ENCODE results near the gene MYH9. TPM values are rescaled to one million over a fixed set of nuclear protein-coding genes. Genes with fewer than 3 reads are reported as not detected.

The MYH9 gene
- total RNA-seq, 2 experiments from 2014 or later: 112 to 223 TPM

DNA sequence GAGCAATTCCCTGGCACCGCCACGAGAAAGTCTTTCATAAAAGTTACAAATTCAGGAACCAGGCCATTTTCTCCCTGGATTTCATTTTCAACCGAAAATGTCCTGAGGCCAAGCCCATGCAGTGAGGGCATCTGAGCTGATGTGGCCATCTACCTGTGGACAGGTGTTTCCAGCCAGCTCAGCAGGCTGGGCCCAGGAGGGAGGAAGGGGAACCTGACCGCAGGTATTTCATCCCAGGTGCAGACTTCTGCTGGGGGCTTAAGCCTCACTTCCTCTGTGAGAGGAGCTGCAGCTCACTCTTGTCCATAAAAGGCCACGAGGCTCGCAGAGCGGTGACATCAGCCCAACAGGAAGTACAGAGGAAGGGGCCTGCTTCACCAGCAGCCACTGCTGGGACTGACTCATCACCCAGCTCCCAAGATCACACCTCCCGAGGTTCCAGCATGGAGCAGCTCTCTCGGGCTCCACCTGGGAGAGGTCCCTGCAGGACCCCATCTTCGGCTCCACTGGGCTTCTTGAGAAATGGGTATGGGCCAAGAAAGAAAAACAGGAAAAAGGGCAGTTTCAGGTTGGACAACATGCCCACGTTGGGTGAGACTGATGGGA lies 56.4 kb downstream of the MYH9 start:
- no peaks in the 10 kb centered on the region for H3K9me3 ChIP-seq (ENCODE audit: low read length)
- peak overlapping the region; percentile 89 for H3K27ac ChIP-seq (ENCODE audit: low read depth, low read length, poor library complexity, severe bottlenecking)
- ChIA-PET POLR2A (interaction anchor here (0.9 to 1.3 kb wide), 4 partner anchors 46 to 120 kb away, joined by 3 to 5 read pairs (median 4); no protein-coding TSS in a partner anchor), CTCF (ENCODE audit: unreplicated experiment) (interaction anchor here (1.1 to 1.3 kb wide), 3 partner anchors 30 to 57 kb away, joined by 3 read pairs; partner anchors contain the start of gene MYH9)
- peak overlapping the region; percentile 60 for H3K4me3 ChIP-seq (ENCODE audit: low read depth, low read length, poor library complexity, severe bottlenecking)
- peak; percentile 91 for DNase-seq (ENCODE audit: low spot score)
- H3K36me3 ChIP-seq (ENCODE audit: insufficient read depth, low read length): peaks cover 85% of the 10 kb centered on the region
- no peaks in the 10 kb centered on the region for H4K20me1 ChIP-seq (ENCODE audit: insufficient read depth, low read length)
- H2AFZ ChIP-seq (ENCODE audit: low read length): no peak overlapping the region; the same call in 1 of the 2 replicates
- intact Hi-C loops (cut with micrococcal nuclease; ENCODE audit: unreplicated experiment): loop anchor here (1.0 kb wide), 1 partner anchor 124 kb away; no protein-coding TSS in a partner anchor
- peak overlapping the region; percentile 87 for H3K4me2 ChIP-seq (ENCODE audit: low read length)
- H3K79me2 ChIP-seq (ENCODE audit: insufficient read depth, low read depth, low read length): peaks cover 50% of the 10 kb centered on the region; the same call in 1 of the 2 replicates
- TF ChIP-seq EZH2phosphoT487 (IDR thresholded peaks at IDR 0.05; ENCODE audit: borderline replicate concordance, low read depth, low read length): no peak
- TF ChIP-seq, protein P1, sequence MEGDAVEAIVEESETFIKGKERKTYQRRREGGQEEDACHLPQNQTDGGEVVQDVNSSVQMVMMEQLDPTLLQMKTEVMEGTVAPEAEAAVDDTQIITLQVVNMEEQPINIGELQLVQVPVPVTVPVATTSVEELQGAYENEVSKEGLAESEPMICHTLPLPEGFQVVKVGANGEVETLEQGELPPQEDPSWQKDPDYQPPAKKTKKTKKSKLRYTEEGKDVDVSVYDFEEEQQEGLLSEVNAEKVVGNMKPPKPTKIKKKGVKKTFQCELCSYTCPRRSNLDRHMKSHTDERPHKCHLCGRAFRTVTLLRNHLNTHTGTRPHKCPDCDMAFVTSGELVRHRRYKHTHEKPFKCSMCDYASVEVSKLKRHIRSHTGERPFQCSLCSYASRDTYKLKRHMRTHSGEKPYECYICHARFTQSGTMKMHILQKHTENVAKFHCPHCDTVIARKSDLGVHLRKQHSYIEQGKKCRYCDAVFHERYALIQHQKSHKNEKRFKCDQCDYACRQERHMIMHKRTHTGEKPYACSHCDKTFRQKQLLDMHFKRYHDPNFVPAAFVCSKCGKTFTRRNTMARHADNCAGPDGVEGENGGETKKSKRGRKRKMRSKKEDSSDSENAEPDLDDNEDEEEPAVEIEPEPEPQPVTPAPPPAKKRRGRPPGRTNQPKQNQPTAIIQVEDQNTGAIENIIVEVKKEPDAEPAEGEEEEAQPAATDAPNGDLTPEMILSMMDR (conservative IDR thresholded peaks at IDR 0.05; ENCODE audit: low read length): no peak
- no TSS peak for BruUV-seq (replicated peaks)
- no peaks in the 10 kb centered on the region for H3K9me2 ChIP-seq (ENCODE audit: insufficient read depth, low read length)
- peaks cover 66% of the 10 kb centered on the region for H3K4me1 ChIP-seq (ENCODE audit: insufficient read depth, low read length, poor library complexity, severe bottlenecking)

DNA sequence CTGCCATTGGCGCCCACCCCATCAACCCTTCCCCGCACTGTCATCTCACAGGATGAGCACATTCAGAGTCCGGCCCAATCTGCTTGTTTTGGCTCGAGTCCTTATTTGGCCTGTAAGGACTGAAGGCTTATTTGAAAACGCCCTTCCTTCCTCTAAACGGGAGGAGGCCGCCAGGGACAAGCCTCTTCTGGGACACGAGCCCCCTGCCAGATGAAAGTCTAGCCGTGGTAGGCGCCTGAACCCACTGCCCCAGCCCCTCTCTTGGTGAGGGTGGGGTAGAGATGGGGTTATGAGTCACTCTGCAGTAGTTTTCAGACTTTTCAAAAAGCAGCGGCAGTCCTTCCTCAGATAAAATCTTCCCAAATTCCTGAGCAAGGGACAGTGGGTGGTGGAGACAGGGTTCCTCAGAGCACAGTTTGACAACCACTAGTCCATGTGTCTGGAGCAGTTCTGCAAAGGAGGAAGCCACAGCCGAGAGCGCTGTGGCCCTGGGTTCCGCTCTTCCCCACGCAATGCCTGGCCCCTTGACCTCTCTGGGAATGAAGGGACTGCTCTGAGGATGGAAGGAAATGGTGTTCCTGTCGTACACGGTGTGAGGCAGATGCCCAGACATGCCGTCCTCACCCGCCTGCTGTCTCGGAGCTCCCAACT lies 57.0 kb downstream of the MYH9 start:
- peaks cover 66% of the 10 kb centered on the region for H3K4me1 ChIP-seq (ENCODE audit: insufficient read depth, low read length, poor library complexity, severe bottlenecking)
- DNase-seq (ENCODE audit: low spot score): no peak
- H3K4me3 ChIP-seq (ENCODE audit: low read depth, low read length, poor library complexity, severe bottlenecking): peak overlapping the region; percentile 25
- intact Hi-C loops (cut with micrococcal nuclease; ENCODE audit: unreplicated experiment): loop anchor here (1.0 kb wide), 1 partner anchor 125 kb away; no protein-coding TSS in a partner anchor
- no peaks in the 10 kb centered on the region for H4K20me1 ChIP-seq (ENCODE audit: insufficient read depth, low read length)
- CTCF ChIA-PET (ENCODE audit: unreplicated experiment): interaction anchor here (1.1 to 1.3 kb wide), 3 partner anchors 30 to 57 kb away, joined by 3 read pairs; partner anchors contain the start of gene MYH9
- peak overlapping the region; percentile 89 for H3K27ac ChIP-seq (ENCODE audit: low read depth, low read length, poor library complexity, severe bottlenecking)
- BruUV-seq (replicated peaks): no TSS peak
- POLR2A ChIA-PET: interaction anchor here (0.9 to 1.2 kb wide), 3 partner anchors 47 to 95 kb away, joined by 3 to 4 read pairs (median 3); no protein-coding TSS in a partner anchor
- H3K4me2 ChIP-seq (ENCODE audit: low read length): peak overlapping the region; percentile 87
- no peaks in the 10 kb centered on the region for H3K9me2 ChIP-seq (ENCODE audit: insufficient read depth, low read length)
- H2AFZ ChIP-seq (ENCODE audit: low read length): no peak overlapping the region
- H3K36me3 ChIP-seq (ENCODE audit: insufficient read depth, low read length): peaks cover 85% of the 10 kb centered on the region
- no peak for TF ChIP-seq EZH2phosphoT487 (IDR thresholded peaks at IDR 0.05; ENCODE audit: borderline replicate concordance, low read depth, low read length)
- TF ChIP-seq, protein P1 (conservative IDR thresholded peaks at IDR 0.05; ENCODE audit: low read length): no peak
- no peaks in the 10 kb centered on the region for H3K9me3 ChIP-seq (ENCODE audit: low read length)
- peaks cover 50% of the 10 kb centered on the region; the same call in 1 of the 2 replicates for H3K79me2 ChIP-seq (ENCODE audit: insufficient read depth, low read depth, low read length)
